Ovary (tissue), 3 donors: Measurements from ENCODE around the gene ARID5B.

ENCODE experiments used
- CTCF ChIP-seq, 3 donors: fragments of 450-650 bp in 2 of 3; fragments of 200-600 bp in 1 of 3; IDR thresholded peaks; one replicate each; pipeline versions ENCODE4 v1.5.1 to v1.8.0; 2016 to 2022; ENCODE audit warnings: antibody characterized with exemption in 3 of 3, mild to moderate bottlenecking in 1 of 3
- EP300 ChIP-seq: sonication (generic); formaldehyde crosslinking; IDR thresholded peaks from one replicate; pipeline ENCODE4 v1.6.1; 2017; ENCODE audit warnings: antibody characterized with exemption
- POLR2A ChIP-seq: fragments of 450-650 bp; IDR thresholded peaks from one replicate; pipeline ENCODE4 v1.6.1; 2017; ENCODE audit warnings: antibody characterized with exemption, mild to moderate bottlenecking, moderate library complexity
- donor health status: DM: no; HTN: no; CAD: no.

DNA sequence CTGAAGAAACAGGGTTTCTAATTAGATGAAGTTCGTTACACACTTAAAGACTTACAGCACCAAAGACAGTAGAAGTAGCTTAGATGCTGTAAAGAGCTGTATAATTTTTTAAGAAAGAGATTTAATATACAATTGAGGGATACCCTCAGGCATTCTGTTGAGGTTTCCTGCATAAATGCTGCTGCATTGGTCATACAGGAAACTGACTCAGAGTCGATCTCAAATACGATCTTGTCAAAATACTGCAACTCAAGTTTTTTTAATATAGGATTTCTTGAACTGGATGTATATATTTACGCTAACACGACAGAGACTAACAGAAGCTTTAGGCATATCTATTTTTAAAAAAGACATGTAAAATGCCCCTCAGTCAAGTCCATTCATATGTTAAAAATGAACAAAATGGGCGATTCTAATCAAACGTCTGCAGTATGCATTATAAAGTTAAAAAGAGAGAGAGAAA is 2.4 kb upstream of the ARID5B start:
- no peak for TF ChIP-seq CTCF (IDR thresholded peaks at IDR 0.05)
- no peak for TF ChIP-seq POLR2A
- TF ChIP-seq EP300, result no peak
